ENCODE data around the gene VEPH1.
"Not testable (repeated sequence)": the region's sequence is repeated elsewhere in the genome, so short reads cannot be mapped to it uniquely, and the experiment has no call there.

The VEPH1 gene

DNA sequence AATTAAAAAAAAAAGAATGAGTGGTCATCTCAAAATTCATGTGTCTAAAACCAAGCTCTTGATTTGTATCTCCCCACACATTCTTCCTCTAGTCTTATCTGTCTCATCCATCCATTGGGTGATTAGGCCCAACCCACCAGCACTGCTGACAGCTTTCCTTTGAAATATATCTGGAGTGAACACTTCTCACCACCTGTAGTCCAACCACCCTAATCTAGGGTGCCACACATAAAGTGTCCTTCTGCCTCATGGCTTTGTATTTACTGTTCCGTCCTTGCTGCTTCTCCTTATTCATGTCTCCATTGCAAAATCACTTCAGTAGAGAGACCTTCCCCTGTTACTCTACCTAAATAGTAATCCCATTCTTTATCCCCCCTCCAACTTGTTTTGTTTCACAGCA, 149.0 kb downstream of the VEPH1 start:
- no peaks in the 10 kb centered on the region for H3K27me3 ChIP-seq (ENCODE audit: control insufficient read depth in 1 of 2, insufficient read depth in 2 of 2, low read length in 2 of 2)
- no peaks in the 10 kb centered on the region for H3K4me1 ChIP-seq (ENCODE audit: insufficient read depth, low read length)
- no peaks in the 10 kb centered on the region for H3K36me3 ChIP-seq (ENCODE audit: insufficient read depth, low read length)
- no peak overlapping the region for H3K4me3 ChIP-seq (ENCODE audit: low read depth in 1 of 2, low read length in 2 of 2)
- H3K27ac ChIP-seq (ENCODE audit: low read depth, low read length), result no peak overlapping the region
- no peaks in the 10 kb centered on the region for H3K9me3 ChIP-seq (ENCODE audit: low read length)
- H3K9ac ChIP-seq (ENCODE audit: low read length), result no peak overlapping the region

DNA sequence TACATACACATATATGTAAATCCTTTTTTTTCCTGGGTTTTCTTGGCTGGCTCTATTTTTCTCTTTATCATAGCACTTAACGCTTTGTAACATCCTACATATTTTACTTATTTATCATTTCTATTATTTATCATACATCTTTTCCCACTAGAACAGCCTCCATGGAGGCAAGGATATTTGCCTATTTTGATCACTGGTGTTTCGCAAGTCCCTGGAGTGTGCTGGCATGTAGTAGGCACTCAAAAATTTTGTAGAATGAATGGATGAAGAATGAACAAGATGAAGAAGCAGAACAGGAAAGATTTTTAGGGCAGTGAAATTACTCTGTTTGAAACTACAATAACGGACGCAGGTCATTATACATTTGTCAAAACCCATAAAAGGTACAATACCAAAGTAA, 149.6 kb downstream of the VEPH1 start:
- no peak overlapping the region for H3K9ac ChIP-seq (ENCODE audit: low read length)
- H3K27ac ChIP-seq (ENCODE audit: low read depth, low read length), result no peak overlapping the region
- H3K27me3 ChIP-seq (ENCODE audit: control insufficient read depth in 1 of 2, insufficient read depth in 2 of 2, low read length in 2 of 2), result no peaks in the 10 kb centered on the region
- no peaks in the 10 kb centered on the region for H3K4me1 ChIP-seq (ENCODE audit: insufficient read depth, low read length)
- H3K4me3 ChIP-seq (ENCODE audit: low read depth in 1 of 2, low read length in 2 of 2), result no peak overlapping the region
- no peaks in the 10 kb centered on the region for H3K36me3 ChIP-seq (ENCODE audit: insufficient read depth, low read length)
- H3K9me3 ChIP-seq (ENCODE audit: low read length), result no peaks in the 10 kb centered on the region

DNA sequence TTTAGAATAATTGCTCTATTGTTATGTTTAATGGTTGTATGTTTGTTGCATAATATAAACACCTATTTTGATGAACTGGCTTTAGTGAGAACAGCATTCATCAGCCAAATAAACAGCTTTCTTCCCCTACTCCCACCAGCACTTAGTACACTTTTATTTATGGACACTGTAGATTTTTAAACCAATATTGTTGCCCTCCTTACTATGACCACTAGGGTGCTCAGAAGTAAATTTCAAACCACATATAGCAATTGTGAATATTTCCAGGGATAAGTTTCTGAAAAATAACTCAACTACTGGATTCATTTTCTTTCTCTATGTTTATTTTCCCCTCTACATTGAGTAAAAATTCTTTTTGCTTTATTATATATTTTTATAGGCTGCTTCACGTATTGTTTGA, 151.2 kb downstream of the VEPH1 start:
- Histone ChIP-seq H3K9ac (ENCODE audit: low read length) (no peak overlapping the region), H3K36me3 (ENCODE audit: insufficient read depth, low read length) (no peaks in the 10 kb centered on the region), H3K27ac (ENCODE audit: low read depth, low read length) (no peak overlapping the region), H3K4me3 (ENCODE audit: low read depth in 1 of 2, low read length in 2 of 2) (no peak overlapping the region), H3K4me1 (ENCODE audit: insufficient read depth, low read length) (no peaks in the 10 kb centered on the region), H3K27me3 (ENCODE audit: control insufficient read depth in 1 of 2, insufficient read depth in 2 of 2, low read length in 2 of 2) (no peaks in the 10 kb centered on the region), H3K9me3 (ENCODE audit: low read length) (no peaks in the 10 kb centered on the region)

DNA sequence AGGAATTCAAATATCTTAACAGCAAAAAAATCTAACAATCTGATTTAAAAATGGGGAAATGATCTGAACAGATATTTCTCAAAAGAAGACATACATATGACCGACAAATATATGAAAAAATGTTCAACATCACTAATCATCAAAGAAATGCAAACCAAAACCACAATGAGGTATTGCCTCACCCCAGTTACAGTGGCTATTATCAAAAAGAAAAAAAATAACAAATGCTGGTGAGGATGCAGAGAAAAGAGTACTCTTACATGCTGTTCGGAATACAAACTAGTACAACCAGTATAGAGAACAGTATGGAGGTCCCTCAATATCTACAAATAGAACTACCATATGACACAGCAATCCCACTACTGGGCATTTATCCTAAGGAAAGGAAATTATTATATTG, 152.6 kb downstream of the VEPH1 start:
- not testable (repeated sequence) for H3K4me1 ChIP-seq (ENCODE audit: insufficient read depth, low read length); H3K9me3 ChIP-seq (ENCODE audit: low read length); H3K36me3 ChIP-seq (ENCODE audit: insufficient read depth, low read length); H3K27ac ChIP-seq (ENCODE audit: low read depth, low read length); H3K9ac ChIP-seq (ENCODE audit: low read length); H3K4me3 ChIP-seq (ENCODE audit: low read depth in 1 of 2, low read length in 2 of 2); H3K27me3 ChIP-seq (ENCODE audit: control insufficient read depth in 1 of 2, insufficient read depth in 2 of 2, low read length in 2 of 2)

DNA sequence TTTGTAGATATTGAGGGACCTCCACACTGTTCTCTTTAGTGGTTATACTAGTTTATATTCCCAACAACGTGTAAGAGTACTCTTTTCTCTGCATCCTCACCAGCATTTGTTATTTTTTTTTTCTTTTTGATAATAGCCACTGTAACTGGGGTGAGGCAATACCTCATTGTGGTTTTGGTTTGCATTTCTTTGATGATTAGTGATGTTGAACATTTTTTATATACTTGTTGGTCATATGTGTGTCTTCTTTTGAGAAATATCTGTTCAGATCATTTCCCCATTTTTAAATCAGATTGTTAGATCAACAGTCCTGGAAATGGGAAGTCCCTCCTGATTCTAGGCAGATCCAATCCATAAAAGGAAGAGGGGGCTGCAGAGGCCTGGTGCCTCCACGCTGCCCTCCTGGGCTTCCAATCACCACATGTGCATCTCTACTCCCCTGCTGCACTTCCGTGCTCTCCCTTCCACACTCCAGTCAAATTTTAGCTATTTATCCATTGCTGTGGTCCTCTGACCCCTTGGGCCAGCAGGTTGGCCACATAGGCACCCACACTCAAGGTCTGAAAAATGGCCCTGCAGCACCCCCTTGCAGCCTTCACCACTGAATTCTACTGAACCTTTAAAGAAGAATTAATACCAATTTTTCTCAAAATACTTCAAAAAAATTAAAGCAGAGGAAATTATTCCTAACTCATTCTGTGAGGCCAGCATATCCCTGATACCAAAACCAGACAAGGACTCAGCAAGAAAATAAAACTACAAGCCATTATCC, 154.7 kb downstream of the VEPH1 start:
- not testable (repeated sequence) for H3K27me3 ChIP-seq (ENCODE audit: control insufficient read depth in 1 of 2, insufficient read depth in 2 of 2, low read length in 2 of 2); H3K27ac ChIP-seq (ENCODE audit: low read depth, low read length); H3K9me3 ChIP-seq (ENCODE audit: low read length); H3K36me3 ChIP-seq (ENCODE audit: insufficient read depth, low read length); H3K4me3 ChIP-seq (ENCODE audit: low read depth in 1 of 2, low read length in 2 of 2); H3K9ac ChIP-seq (ENCODE audit: low read length); H3K4me1 ChIP-seq (ENCODE audit: insufficient read depth, low read length)

DNA sequence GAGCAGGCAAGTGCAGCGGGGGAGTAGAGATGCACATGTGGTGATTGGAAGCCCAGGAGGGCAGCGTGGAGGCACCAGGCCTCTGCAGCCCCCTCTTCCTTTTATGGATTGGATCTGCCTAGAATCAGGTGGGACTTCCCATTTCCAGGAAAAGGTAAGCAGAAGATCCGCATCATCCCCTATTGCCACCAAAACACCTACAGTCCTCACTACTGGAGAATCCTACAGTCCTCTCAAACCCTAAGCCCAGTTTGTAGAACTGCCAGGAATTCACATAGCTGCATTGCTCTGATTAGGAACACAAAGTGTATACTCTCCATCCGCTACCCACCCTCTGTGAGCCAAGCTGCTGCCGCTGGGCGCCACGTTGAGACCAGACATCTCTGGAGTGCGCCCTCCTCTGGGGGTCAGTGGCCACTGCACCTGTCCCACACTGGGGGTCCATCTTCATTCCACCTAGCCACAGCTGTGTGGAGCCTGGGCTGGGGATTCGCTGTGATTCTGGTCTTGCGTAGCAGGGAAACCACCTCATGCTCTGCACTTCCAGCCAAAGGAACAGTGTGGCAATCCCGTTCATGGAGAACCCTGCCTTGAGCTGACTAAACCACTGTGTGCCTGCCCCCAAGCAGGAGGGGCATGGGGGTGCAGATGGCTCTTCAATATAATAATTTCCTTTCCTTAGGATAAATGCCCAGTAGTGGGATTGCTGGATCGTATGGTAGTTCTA, 155.5 kb downstream of the VEPH1 start:
- Histone ChIP-seq H3K27me3 (ENCODE audit: control insufficient read depth in 1 of 2, insufficient read depth in 2 of 2, low read length in 2 of 2) (no peaks in the 10 kb centered on the region), H3K27ac (ENCODE audit: low read depth, low read length) (no peak overlapping the region), H3K9ac (ENCODE audit: low read length) (no peak overlapping the region), H3K4me3 (ENCODE audit: low read depth in 1 of 2, low read length in 2 of 2) (no peak overlapping the region), H3K4me1 (ENCODE audit: insufficient read depth, low read length) (no peaks in the 10 kb centered on the region), H3K36me3 (ENCODE audit: insufficient read depth, low read length) (no peaks in the 10 kb centered on the region), H3K9me3 (ENCODE audit: low read length) (no peaks in the 10 kb centered on the region)

DNA sequence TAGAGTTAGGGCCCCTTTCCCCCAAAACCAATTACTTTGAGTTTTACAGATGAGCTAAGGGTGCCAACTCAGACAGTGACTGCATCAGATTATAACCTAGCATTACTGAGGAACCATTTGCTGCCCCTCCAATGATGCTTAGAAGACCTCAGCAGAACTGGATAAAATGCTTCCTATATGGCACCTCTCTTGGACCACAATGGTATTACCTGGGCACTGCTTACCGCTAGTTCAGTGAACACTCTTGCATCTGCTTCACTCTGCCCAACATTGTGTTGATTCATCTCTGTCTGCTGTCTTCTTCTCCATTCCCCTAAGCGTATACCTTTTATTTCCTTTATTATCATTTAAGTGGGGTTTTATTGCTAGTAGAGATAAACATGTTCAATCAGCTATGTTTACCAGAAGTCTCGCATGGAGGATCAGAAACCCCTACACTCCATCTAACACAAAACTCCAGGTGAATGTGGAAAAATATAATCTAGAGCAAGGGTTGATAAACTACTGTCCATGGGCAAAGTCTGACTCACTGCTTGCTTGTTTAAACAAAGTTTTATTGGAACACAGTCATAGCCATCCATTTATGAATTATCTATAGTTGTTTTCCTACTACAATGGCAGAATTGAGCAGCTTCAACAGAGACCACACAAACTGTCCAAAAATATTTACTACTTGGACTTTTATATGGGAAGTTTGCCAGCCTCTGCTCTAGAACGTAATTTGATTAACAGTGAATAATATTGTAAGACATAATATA, 166.8 kb downstream of the VEPH1 start:
- no peak overlapping the region for H3K9ac ChIP-seq (ENCODE audit: low read length)
- H3K4me1 ChIP-seq (ENCODE audit: insufficient read depth, low read length), result no peaks in the 10 kb centered on the region
- H3K36me3 ChIP-seq (ENCODE audit: insufficient read depth, low read length), result no peaks in the 10 kb centered on the region
- no peaks in the 10 kb centered on the region for H3K9me3 ChIP-seq (ENCODE audit: low read length)
- H3K4me3 ChIP-seq (ENCODE audit: low read depth in 1 of 2, low read length in 2 of 2), result no peak overlapping the region
- H3K27me3 ChIP-seq (ENCODE audit: control insufficient read depth in 1 of 2, insufficient read depth in 2 of 2, low read length in 2 of 2), result no peaks in the 10 kb centered on the region
- H3K27ac ChIP-seq (ENCODE audit: low read depth, low read length), result no peak overlapping the region

DNA sequence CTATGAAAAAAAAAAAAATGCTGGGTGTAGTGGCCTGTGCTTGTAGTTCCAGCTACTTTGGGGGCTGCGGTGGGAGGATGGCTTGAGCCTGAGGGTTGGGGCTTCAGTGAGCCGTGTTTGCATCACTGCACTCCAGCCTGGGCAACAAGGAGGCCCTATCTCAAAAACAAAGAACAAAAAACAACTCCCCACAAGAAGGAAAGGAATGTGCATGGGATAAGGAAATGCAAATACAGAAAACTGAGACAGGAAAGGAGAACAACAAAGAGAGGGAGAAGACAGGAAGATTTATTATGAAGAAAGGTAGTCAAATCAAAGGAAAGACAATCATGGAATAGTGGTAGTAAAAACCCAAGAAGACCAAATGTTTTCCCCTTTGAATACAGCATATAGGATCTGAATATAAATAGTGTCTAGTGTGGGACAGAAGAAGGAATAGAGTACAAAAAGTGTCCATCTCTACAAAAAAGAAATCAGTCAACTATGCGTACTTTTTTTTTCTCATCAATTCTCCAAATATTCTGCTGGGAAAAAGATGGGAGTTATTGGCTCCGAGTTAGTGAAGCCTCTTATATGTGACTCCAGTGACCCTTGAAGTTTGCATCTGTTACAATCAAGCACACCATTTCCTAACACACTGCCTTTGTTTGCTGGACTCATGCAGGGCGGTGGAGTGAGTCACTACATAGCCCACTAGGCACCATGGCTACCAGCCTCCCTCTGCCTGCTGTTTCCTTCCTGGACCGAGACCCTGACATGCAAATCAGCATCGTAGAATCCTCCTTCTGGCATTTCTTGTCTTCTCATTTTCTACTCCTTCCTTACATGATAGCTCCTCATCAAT, 167.8 kb downstream of the VEPH1 start:
- H3K9me3 ChIP-seq (ENCODE audit: low read length), result no peaks in the 10 kb centered on the region
- no peak overlapping the region for H3K9ac ChIP-seq (ENCODE audit: low read length)
- H3K4me1 ChIP-seq (ENCODE audit: insufficient read depth, low read length), result no peaks in the 10 kb centered on the region
- no peaks in the 10 kb centered on the region for H3K27me3 ChIP-seq (ENCODE audit: control insufficient read depth in 1 of 2, insufficient read depth in 2 of 2, low read length in 2 of 2)
- no peaks in the 10 kb centered on the region for H3K36me3 ChIP-seq (ENCODE audit: insufficient read depth, low read length)
- H3K27ac ChIP-seq (ENCODE audit: low read depth, low read length), result no peak overlapping the region
- H3K4me3 ChIP-seq (ENCODE audit: low read depth in 1 of 2, low read length in 2 of 2), result no peak overlapping the region

DNA sequence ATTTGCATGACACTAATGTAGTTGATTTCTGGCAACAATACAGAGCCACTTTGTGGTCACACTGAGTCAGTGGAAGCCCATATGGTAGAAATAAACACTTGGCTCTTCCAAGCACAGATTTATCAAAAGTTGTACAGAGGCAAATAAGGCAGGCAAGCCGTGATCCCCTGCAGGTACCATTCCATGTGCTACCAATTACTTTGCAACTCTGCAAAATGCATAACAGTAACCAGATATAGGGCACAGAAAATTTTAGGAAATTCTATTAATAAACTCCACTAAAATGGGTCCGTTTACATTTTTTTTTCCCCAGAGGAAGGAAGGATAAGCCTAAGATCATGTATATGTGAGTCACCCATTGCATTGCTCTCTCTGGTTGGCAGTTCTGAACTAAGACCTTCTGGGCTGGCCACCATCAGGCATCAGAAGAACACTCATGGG, 169.6 kb downstream of the VEPH1 start:
- Histone ChIP-seq H3K4me1 (ENCODE audit: insufficient read depth, low read length) (no peaks in the 10 kb centered on the region), H3K27ac (ENCODE audit: low read depth, low read length) (no peak overlapping the region), H3K4me3 (ENCODE audit: low read depth in 1 of 2, low read length in 2 of 2) (no peak overlapping the region), H3K9ac (ENCODE audit: low read length) (no peak overlapping the region), H3K27me3 (ENCODE audit: control insufficient read depth in 1 of 2, insufficient read depth in 2 of 2, low read length in 2 of 2) (no peaks in the 10 kb centered on the region), H3K9me3 (ENCODE audit: low read length) (no peaks in the 10 kb centered on the region), H3K36me3 (ENCODE audit: insufficient read depth, low read length) (no peaks in the 10 kb centered on the region)

DNA sequence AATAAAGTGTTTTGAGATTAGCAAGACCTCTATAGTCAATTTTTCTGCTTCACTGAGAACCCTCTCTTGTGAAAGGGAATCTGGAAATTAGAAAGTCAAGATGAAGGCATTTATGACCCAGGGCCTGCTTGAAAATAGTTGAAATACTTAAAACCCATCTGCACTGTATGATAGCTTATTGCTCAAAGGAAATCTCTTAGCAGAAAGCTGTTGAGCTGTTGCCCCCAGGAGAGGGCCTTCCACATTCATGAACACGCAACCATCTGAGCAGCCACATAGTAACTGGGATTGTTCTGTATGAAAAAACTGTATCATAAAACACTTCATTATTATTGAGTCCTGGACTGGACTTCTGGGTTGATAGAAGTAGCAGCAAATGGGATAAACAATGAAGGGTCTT, 173.0 kb downstream of the VEPH1 start:
- no peaks in the 10 kb centered on the region for H3K36me3 ChIP-seq (ENCODE audit: insufficient read depth, low read length)
- no peaks in the 10 kb centered on the region for H3K27me3 ChIP-seq (ENCODE audit: control insufficient read depth in 1 of 2, insufficient read depth in 2 of 2, low read length in 2 of 2)
- H3K27ac ChIP-seq (ENCODE audit: low read depth, low read length), result no peak overlapping the region
- no peaks in the 10 kb centered on the region for H3K4me1 ChIP-seq (ENCODE audit: insufficient read depth, low read length)
- peaks cover 3% of the 10 kb centered on the region for H3K9me3 ChIP-seq (ENCODE audit: low read length)
- H3K4me3 ChIP-seq (ENCODE audit: low read depth in 1 of 2, low read length in 2 of 2), result no peak overlapping the region
- H3K9ac ChIP-seq (ENCODE audit: low read length), result no peak overlapping the region

DNA sequence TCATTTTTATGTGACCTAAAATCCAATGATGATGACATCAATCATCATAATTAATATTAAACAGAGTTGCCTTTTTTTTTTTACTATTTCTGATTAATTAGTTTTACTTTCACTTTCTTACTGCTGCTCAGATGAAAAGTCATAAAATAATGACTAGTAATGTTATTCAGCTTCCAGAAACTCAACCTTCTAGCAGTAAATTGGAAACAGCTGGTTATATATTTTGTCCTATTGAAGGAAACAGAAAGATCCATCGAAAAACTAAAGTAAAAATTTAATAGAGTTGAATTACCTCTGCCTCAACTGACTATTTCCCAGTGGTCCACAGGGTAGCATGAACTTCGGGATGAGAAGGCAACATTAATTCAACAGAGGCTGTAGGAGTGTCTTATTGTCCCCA, 173.7 kb downstream of the VEPH1 start:
- Histone ChIP-seq H3K9me3 (ENCODE audit: low read length) (peaks cover 3% of the 10 kb centered on the region), H3K4me3 (ENCODE audit: low read depth in 1 of 2, low read length in 2 of 2) (no peak overlapping the region), H3K36me3 (ENCODE audit: insufficient read depth, low read length) (no peaks in the 10 kb centered on the region), H3K9ac (ENCODE audit: low read length) (no peak overlapping the region), H3K4me1 (ENCODE audit: insufficient read depth, low read length) (no peaks in the 10 kb centered on the region), H3K27ac (ENCODE audit: low read depth, low read length) (no peak overlapping the region), H3K27me3 (ENCODE audit: control insufficient read depth in 1 of 2, insufficient read depth in 2 of 2, low read length in 2 of 2) (no peaks in the 10 kb centered on the region)
